PC-9 (cell line): ENCODE results near the gene ULK1. TPM values are rescaled to one million over a fixed set of nuclear protein-coding genes. Genes with fewer than 3 reads are reported as not detected.

Experiments used
- BruUV-seq: library from RNA; stranded (reverse); fragments of 400-500 nt; replicated peaks from 2 replicates; lab custom pipeline; 2021; lab: Mats Ljungman, UMichigan
- CTCF ChIA-PET: fragments of 300-600 bp; sonication (Branson Sonifier 250); formaldehyde crosslinking; loops from one replicate; lab custom pipeline; 2022; ENCODE audit warnings: antibody characterized with exemption; lab: Charles Lee
- POLR2A ChIA-PET: fragments of 300-600 bp; sonication (Branson Sonifier 250); formaldehyde crosslinking; loops from one replicate; lab custom pipeline; 2022; ENCODE audit warnings: antibody characterized with exemption; ENCODE audit not compliant: unreplicated experiment; lab: Charles Lee
- DNase-seq, 2 experiments: peaks; one replicate each; pipeline versions ENCODE4 v3.0.0 to v3.0.0-alpha.2; 2015 to 2022; ENCODE audit warnings: mixed read lengths in 1 of 2
- H2AFZ ChIP-seq: fragments of 200-600 bp; sonication (generic); 2 replicates; pipeline ENCODE4 v1.8.1; 2017; ENCODE audit warnings: antibody characterized with exemption
- H3F3A ChIP-seq: fragments of 200-600 bp; sonication (generic); 2 replicates; pipeline ENCODE4 v1.8.1; 2017; ENCODE audit warnings: antibody characterized with exemption, mild to moderate bottlenecking, low read depth; ENCODE audit not compliant: insufficient read depth
- H3K27ac ChIP-seq: fragments of 200-600 bp; sonication (generic); 2 replicates; pipeline ENCODE4 v1.6.1; 2016; ENCODE audit warnings: mixed run types
- H3K27me3 ChIP-seq: fragments of 200-600 bp; sonication (generic); 2 replicates; pipeline ENCODE4 v1.6.1; 2016; ENCODE audit warnings: low read depth, mixed run types; ENCODE audit not compliant: insufficient read depth
- H3K36me3 ChIP-seq: fragments of 200-600 bp; sonication (generic); 2 replicates; pipeline ENCODE4 v1.6.1; 2016; ENCODE audit warnings: low read depth, mixed run types
- H3K4me1 ChIP-seq: fragments of 200-600 bp; sonication (generic); replicated peaks from 2 replicates; pipeline ENCODE4 v1.6.1; 2016; ENCODE audit warnings: mixed run types; ENCODE audit not compliant: insufficient read depth
- H3K4me2 ChIP-seq: fragments of 200-600 bp; sonication (generic); 2 replicates; pipeline ENCODE4 v1.6.1; 2017; ENCODE audit warnings: mixed run types
- H3K4me3 ChIP-seq: fragments of 200-600 bp; sonication (generic); 2 replicates; pipeline ENCODE4 v1.6.1; 2016; ENCODE audit warnings: mixed run types
- H3K79me2 ChIP-seq: fragments of 200-600 bp; sonication (generic); 2 replicates; pipeline ENCODE4 v1.6.1; 2017; ENCODE audit warnings: low read depth, mixed run types
- H3K9me2 ChIP-seq: fragments of 200-600 bp; sonication (generic); 2 replicates; pipeline ENCODE4 v1.8.1; 2017; ENCODE audit warnings: mild to moderate bottlenecking; ENCODE audit not compliant: insufficient read depth
- H3K9me3 ChIP-seq: fragments of 200-600 bp; sonication (generic); 2 replicates; pipeline ENCODE4 v1.8.1; 2016; ENCODE audit warnings: low read depth; ENCODE audit not compliant: insufficient read depth
- H4K20me1 ChIP-seq: fragments of 200-600 bp; sonication (generic); 2 replicates; pipeline ENCODE4 v1.8.1; 2017; ENCODE audit not compliant: insufficient read depth
- EZH2 ChIP-seq: fragments of 200-600 bp; sonication (generic); IDR thresholded peaks from 2 replicates; pipeline ENCODE4 v1.8.0; 2017; ENCODE audit warnings: antibody characterized with exemption, low read depth
- intact Hi-C: fragments of 100-400 bp; cut with micrococcal nuclease; formaldehyde crosslinking; loops from one replicate; pipeline ENCODE4 v1.10.0; 2022; ENCODE audit not compliant: unreplicated experiment
- total RNA-seq: library from RNA; stranded (reverse); gene quantifications from 2 replicates; pipeline ENCODE4 v1.2.3, GENCODE V29; 2021
- TF ChIP-seq, protein P1 (sequence below): fragments of 200-600 bp; sonication (generic); conservative IDR thresholded peaks from 2 replicates; pipeline ENCODE4 v1.6.1; 2017; ENCODE audit warnings: mixed run types, antibody characterized with exemption, mild to moderate bottlenecking, moderate library complexity

ULK1 gene
- total RNA-seq, 1 experiment from 2014 or later = 70.5 TPM

- Histone ChIP-seq H3K9me3 (no peaks in the 10 kb centered on the region), H3F3A (peaks cover 44% of the 10 kb centered on the region), H4K20me1 (no peaks in the 10 kb centered on the region), H3K4me1 (peaks cover 57% of the 10 kb centered on the region), H3K36me3 (no peaks in the 10 kb centered on the region), H3K27ac (peak overlapping the region; percentile 58), H3K4me2 (peak overlapping the region; percentile 53), H3K4me3 (no peak overlapping the region), H3K79me2 (no peaks in the 10 kb centered on the region), H3K9me2 (no peaks in the 10 kb centered on the region), H2AFZ (no peak overlapping the region), H3K27me3 (no peaks in the 10 kb centered on the region)
- POLR2A ChIA-PET = interaction anchor here (0.6 kb wide), 2 partner anchors 345 to 475 kb away, joined by 3 to 5 read pairs; no protein-coding TSS in a partner anchor
- no TSS peak for BruUV-seq
- intact Hi-C loops = no loop called here
- DNase-seq = peak; percentile 72 to 98
- TF ChIP-seq, protein P1, sequence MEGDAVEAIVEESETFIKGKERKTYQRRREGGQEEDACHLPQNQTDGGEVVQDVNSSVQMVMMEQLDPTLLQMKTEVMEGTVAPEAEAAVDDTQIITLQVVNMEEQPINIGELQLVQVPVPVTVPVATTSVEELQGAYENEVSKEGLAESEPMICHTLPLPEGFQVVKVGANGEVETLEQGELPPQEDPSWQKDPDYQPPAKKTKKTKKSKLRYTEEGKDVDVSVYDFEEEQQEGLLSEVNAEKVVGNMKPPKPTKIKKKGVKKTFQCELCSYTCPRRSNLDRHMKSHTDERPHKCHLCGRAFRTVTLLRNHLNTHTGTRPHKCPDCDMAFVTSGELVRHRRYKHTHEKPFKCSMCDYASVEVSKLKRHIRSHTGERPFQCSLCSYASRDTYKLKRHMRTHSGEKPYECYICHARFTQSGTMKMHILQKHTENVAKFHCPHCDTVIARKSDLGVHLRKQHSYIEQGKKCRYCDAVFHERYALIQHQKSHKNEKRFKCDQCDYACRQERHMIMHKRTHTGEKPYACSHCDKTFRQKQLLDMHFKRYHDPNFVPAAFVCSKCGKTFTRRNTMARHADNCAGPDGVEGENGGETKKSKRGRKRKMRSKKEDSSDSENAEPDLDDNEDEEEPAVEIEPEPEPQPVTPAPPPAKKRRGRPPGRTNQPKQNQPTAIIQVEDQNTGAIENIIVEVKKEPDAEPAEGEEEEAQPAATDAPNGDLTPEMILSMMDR = no peak
- TF ChIP-seq EZH2 = no peak
- CTCF ChIA-PET = no interaction called here
Observed at GRCh38 chr12:131869871-131870418, 24.5 kb upstream of the ULK1 start.

- H3K4me1 ChIP-seq = peaks cover 62% of the 10 kb centered on the region
- POLR2A ChIA-PET = interaction anchor here (0.9 kb wide), 1 partner anchor 12 kb away, joined by 3 read pairs; no protein-coding TSS in a partner anchor
- no peak overlapping the region for H2AFZ ChIP-seq
- H4K20me1 ChIP-seq = no peaks in the 10 kb centered on the region
- peak overlapping the region; percentile 30 for H3K4me2 ChIP-seq
- H3K27me3 ChIP-seq = no peaks in the 10 kb centered on the region
- no peaks in the 10 kb centered on the region for H3K36me3 ChIP-seq
- intact Hi-C loops = loop anchor here (1.0 kb wide), 2 partner anchors 11 to 25 kb away; no protein-coding TSS in a partner anchor
- no peak for DNase-seq
- no peaks in the 10 kb centered on the region for H3K9me2 ChIP-seq
- TF ChIP-seq, protein P1 = no peak
- no peak for TF ChIP-seq EZH2
- H3K27ac ChIP-seq = peak overlapping the region; percentile 59
- peaks cover 36% of the 10 kb centered on the region for H3F3A ChIP-seq
- BruUV-seq = no TSS peak
- no peaks in the 10 kb centered on the region for H3K79me2 ChIP-seq
- CTCF ChIA-PET = no interaction called here
- no peaks in the 10 kb centered on the region for H3K9me3 ChIP-seq
- H3K4me3 ChIP-seq = no peak overlapping the region
Observed at GRCh38 chr12:131871677-131872076, 22.7 kb upstream of the ULK1 start.

DNA sequence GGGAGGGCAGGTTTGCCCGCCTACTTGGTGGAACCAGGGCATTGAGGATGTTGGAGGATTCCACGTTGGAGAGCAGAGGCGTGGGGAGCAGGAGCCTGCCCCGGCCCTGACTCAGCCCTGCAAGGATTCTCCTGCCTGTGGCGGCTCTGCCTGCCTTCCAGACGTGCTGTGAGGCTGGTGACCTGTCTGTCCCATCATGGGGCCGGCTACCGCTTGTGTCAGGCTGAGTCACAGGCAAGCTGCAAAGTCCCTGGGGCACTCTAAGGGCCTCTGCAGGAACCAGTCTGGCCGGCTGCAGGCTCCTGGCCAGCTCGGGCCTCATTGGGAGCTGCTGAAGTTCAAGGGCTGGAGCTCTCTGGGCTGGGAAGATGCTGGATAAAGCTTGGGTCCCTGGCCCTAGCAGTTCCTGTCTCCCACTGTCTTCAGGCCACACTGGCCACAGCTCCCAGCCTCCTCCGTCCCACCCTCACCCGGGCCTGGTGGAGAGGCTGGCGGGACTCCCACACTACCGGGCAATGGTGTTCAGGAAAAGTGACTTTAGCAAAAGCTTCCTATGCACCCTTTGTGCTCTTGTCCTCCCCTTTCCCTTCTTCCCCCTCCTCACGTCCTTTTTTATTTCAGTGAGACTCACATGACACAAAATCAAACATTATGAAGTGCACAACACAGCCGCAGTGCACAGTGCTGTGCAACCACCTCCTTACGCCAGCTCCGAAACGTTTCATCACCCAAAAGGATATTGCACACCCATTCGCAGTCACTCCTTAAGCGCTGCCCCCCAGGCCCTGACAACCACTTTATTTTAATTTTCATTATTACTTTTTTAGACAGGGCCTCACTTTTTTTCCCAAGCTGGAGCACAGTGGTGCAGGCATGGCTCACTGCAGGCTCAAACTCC, 22.0 kb upstream of the ULK1 start:
- CTCF ChIA-PET = no interaction called here
- TF ChIP-seq, protein P1 = no peak
- no peak for TF ChIP-seq EZH2
- H3F3A ChIP-seq = peaks cover 40% of the 10 kb centered on the region

More for the DNA sequence above, 22.0 kb upstream of the ULK1 start:
- peak overlapping the region; percentile 81 for H3K4me2 ChIP-seq
- H3K36me3 ChIP-seq = no peaks in the 10 kb centered on the region
- H4K20me1 ChIP-seq = no peaks in the 10 kb centered on the region
- no peaks in the 10 kb centered on the region for H3K9me2 ChIP-seq
- H3K4me1 ChIP-seq = peaks cover 68% of the 10 kb centered on the region
- H3K79me2 ChIP-seq = no peaks in the 10 kb centered on the region
- POLR2A ChIA-PET = interaction anchor here (0.9 kb wide), 1 partner anchor 11 kb away, joined by 3 read pairs; no protein-coding TSS in a partner anchor
- 0 out of 2 replicates have a peak overlapping the region, but pooled peaks have one; percentile 37 for H3K4me3 ChIP-seq
- no peaks in the 10 kb centered on the region for H3K9me3 ChIP-seq
- H3K27me3 ChIP-seq = no peaks in the 10 kb centered on the region
- no peak overlapping the region for H2AFZ ChIP-seq
- intact Hi-C loops = loop anchor here (1.0 kb wide), 2 partner anchors 12 to 24 kb away; no protein-coding TSS in a partner anchor
- DNase-seq = peak; percentile 93 to 99
- no TSS peak for BruUV-seq
- H3K27ac ChIP-seq = peak overlapping the region; percentile 62
